Hematopoietic multipotent progenitor cell treated with erythropoietin and hydrocortisone succinate and interleukin-3 and kit ligand, for 8 days (in vitro differentiated cells): ENCODE results near the gene BAG5.

Experiments
- DNase-seq: peaks from one replicate; pipeline ENCODE4 v3.0.0-alpha.2; 2015

BAG5 gene

DNA sequence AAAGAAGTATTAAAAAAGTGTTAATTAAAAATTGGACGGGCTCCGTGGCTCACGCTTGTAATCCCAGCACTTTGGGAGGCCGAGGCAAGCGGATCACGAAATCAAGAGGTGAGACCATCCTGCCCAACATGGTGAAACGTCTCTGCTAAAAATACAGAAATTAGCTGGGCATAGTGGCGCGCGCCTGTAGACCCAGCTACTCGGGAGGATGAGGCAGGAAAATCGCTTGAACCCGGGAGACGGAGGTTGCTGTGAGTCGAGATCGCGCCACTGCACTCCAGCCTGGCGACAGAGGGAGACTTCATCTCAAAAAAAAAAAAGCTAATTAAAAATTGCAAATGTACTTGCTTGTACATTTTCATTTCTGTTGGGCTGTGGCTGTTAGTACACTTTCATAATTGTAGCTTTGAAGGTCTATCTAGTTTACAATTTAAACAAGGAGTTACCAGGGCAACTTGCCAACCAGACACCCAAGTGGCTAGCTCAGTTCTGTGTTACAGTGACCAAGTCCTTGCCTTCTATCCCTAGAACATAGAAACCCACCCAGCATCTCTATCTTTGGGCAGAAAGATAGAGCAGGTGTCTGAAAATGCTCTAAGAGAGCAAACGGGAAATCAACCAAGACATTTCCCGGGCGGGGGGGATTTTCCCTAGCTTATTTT, 1.5 kb upstream of the BAG5 start:
- DNase-seq, result peak; percentile 47

DNA sequence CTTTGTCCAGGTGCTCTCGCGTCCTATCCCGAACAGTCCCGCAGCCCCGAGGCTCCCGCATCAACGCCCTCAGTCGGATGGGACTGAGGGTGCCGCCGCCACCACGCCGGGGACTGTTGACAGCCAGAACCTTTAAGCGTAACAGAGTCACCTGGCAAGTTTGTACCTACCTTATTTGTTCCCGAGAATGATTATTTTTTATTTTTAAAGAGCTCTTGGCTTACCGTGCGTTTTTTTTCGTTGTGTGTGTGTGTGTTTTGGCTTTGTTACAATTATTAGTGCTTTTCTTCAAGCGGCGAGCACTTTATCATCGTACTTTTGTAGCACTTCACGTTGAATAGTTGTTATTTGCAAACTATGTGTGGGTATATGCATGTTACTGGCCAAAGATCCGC, 766 bp upstream of the BAG5 start:
- no peak for DNase-seq

DNA sequence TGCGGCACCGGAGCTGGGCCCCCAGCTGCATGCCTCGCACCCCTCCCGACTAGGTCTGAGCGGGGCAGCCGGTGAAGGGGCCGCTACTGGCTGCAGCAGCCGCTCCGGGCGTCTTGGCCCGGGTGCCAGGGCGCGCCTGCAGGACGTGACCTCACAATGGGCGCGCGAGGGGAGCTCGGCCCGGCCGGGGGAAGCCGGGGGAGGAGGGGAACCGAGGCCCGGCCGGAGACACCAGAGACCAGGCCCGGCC, 353 bp downstream of the BAG5 start:
- no peak for DNase-seq

DNA sequence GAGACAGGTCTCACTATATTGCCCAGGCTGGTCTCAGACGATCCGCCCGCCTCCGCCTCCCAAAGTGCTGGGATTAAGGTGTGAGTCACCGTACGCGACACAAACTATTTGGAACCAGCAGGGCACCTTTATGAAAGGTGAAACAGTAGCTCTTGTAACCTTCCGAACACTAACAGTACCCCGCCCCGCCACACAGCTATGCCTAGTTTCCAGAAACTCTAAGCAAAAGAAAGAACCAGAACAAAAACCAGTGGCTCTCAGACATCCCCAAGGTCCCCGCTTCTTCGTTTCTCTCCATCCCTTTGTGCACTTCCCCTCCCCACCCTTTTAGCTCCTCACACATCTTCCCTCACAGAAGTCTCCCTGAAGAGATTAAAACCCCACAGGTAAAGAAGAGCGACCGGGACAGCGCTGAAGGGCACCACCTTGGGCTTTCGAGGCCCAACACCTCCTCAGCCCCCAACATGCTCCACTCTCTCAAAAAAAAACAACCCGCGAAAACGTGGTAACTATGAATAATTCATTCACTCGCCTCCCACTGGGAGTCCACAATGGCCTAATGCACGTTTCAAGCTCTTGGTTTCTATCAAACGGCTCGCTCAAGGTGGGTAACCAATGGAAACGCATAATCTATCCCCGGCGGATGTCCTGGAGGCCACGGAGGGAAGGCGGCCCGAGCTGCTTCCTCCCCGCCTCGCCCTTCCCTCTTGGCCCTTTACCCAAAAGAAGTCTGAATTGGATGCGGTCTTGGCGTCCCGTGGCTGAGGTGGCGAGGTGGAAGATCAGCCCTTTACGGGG, 877 bp downstream of the BAG5 start:
- peak; percentile 73 for DNase-seq

DNA sequence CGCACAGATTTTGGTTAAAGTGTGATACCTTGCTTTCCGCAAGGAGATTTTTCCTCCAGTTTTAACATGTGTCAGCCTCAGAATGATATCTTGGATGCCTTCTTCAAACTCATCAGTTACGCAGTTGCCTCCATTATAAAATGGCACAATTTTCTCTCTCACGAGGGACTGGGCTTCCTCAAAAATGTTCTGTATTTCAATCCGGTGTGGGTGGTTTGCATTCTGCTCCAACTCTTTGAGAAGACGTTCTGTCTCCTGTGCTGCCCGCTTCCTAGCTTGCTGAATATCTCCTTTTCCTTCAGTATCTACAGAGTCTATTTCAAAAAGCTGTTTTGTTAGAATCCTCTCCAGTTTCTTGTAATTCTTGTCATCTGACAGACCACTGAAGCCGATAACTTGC, 1.8 kb downstream of the BAG5 start:
- no peak for DNase-seq

DNA sequence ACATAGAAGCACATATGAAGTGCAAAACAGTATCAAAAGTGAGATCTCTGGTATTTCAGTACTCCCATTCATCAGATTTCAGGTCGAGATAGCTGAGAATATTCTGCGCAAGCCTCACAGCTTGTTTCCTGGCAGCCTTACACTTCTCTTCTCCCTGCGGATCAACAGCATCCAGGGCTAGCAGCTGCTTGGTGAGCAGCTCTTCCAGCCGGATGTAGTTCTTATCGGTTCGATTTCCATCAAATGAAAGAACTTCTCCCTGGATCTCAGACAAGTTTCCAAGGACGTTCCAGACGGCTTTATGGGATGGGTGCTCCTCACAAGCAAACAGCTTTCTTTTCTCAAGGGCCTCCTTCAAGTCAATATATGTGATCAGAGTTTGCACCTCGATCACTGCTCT, 2.7 kb downstream of the BAG5 start:
- no peak for DNase-seq

DNA sequence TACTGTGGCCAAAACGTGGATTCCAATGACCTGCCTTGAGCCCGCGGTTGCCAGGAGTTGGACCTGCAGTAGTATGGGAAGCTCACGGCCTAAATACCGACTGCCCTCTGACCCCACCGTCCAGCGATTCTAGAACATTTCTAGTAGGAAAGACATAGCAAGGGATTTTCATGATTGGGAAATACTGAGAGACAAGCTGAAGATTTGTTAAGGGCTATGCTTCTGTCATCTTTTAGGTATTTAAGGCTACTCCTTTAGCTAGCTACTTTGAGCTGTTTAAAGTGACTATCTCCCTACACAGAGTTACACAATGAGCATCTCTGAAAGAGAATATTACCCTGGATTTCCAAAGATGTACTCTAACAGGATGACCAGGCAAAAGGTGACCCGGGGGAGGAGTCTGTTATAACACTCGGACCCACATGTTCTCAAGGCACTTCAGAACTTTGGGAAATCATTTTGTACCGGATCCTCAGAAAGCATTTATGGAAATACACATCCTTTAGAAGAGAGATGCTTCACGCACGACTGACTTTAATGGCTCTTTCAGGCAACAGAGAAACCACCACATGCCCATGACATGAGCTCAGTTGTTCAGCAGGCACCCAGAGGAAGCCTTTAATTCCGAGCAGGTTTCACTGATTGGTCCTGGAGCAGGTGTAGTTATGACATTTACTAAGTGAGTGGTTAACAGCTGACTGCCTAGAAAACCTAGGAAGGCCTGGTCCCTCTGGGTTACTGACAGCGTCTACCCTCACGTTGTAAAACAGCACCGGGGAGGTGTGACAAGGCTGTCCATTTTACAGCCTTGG, 4.2 kb downstream of the BAG5 start:
- DNase-seq, result no peak

DNA sequence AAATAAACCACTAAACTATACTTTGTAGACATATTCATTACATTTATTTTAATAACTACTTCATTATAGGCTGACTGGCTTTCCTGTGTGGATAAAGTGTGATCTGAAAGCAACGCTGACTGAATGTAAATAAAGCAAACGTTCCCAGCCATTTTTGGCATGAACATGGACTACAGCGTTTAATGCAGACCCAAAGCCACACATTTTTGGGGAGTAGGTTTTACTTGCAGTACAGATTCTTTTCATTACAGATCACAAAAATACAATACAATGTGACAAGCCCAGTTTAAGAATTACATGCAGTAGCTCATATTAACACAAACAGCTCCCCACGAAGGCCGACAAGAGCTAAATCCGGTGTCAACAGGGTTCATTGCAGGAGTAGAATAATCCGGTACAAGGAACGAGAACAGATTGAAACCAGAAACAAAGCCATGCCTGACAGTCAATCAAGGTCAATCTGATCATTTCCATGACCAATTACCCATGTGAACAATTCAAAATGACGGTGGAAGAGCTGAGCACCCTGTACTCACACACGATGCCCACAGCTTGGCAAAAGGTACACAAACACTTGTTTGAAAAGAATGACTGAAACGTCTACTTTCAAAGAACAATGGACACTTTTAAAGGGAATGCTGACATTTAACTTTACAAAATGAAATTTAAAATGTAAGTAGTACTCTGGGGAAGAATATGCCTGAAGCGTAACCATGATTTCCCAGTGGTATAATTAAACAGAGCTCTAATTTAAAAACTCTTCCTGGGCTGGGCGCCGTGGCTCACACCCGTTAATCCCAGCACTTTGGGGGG, 5.3 kb downstream of the BAG5 start:
- DNase-seq, result no peak

DNA sequence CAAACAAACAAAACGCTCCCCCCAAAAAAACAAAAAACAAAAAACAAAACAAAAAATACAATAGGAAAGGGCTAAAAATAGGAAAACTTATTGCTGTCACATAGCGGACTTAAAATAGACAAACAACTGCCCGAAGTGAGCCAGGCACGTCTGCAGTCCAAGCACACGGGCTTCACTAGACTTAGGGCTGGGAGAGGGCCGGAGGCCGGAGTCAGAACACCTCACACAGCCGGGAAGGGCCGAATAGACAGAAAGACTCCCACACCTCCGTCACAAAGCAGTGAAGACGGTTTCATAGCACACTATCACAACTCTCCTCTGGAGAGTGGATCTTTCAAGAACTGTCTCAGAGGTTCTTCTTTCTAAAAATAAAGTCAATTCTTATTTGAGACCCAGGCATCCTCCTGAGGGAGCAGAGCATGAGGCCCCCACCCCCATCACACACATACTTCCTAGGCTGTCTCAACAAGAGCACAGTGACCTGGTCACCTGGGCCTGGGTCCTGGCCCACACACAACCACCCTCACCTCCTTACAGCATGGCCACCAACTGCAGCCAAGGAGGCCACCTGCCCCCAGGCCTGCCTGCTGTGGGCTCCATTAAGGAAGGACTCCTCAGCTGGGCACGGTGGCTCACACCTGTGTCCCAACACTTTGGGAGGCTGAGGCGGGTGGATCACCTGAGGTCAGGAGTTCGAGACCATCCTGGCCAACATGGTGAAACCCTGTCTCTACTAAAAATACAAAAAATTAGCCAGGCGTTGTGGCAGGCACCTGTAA, 6.7 kb downstream of the BAG5 start:
- no peak for DNase-seq

DNA sequence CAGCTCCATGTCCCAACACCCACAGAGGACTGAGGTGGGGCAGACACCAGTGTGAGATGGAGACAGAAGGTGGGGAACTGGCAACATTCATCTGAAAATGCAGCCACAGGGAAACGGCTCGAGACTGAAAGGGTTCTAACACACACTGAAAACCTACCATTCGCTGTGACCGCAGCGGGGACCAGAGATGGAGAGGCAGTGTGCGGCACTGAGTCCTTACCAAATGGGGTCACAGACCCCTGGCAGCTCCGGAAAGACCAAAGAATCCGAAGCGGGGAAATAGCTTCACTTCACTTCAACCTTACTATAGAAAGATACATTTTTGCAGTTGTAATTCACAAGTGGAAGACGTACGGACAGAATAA, 9.6 kb downstream of the BAG5 start:
- DNase-seq, result no peak

DNA sequence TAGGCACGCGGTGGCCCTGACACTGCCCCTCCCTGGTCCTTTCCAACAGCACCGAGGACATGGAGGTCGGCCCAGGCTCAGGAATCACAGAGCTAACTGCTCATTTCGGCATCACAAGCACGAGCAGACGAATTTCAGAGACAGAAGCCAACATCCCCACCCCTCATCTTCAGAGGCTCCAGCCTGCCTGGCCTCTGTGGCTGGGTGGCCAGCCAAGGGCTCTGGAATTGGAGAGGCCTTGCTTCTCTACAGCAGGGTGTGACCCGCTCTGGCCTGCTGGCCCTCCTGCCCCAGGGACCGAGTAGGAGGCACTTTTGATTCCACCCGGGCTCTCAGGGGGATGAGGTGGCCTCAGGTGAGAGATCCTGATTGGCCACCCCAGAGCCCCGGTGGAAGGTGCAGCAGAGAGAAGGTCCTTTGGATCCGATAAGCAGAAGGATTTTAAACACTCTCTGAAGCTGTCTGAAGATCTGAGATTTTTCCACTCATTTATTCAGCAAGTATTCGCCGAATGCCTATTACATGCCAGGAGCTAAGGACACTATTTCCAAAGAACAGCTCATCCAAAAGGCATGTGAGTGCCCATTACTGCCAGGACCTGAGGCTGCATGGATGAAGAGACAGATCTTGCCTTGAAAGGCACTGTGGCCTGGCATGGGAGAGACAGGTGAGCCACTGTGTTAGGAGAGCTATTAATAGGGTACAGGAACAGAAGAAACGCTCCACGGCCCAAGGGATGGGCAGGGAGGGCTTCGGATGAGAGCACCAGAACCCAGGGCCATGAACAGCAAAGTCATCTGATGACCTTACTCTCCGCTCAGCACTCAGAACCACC, 10.2 kb downstream of the BAG5 start:
- DNase-seq, result no peak

DNA sequence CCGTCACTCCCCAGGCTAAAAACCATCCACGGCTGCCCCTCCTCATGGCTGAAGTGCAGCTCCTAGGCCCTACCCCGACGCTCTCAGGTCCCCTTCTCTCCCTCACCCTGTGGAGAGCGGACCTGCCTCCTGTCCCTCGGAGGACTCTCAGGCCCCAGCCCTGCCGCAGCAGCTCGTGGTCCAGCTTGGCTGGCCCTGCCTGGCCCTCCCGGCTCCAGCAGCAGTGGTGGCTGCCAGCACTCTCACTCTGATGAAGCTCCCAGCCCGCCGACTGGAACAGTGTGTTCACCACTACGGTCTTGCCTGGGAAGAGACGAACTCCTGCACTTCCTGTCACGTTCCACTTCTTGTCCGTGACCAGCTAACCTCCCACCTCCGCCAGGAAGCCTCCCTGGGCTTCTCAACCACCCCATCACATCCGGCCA, 11.1 kb downstream of the BAG5 start:
- DNase-seq, result no peak

DNA sequence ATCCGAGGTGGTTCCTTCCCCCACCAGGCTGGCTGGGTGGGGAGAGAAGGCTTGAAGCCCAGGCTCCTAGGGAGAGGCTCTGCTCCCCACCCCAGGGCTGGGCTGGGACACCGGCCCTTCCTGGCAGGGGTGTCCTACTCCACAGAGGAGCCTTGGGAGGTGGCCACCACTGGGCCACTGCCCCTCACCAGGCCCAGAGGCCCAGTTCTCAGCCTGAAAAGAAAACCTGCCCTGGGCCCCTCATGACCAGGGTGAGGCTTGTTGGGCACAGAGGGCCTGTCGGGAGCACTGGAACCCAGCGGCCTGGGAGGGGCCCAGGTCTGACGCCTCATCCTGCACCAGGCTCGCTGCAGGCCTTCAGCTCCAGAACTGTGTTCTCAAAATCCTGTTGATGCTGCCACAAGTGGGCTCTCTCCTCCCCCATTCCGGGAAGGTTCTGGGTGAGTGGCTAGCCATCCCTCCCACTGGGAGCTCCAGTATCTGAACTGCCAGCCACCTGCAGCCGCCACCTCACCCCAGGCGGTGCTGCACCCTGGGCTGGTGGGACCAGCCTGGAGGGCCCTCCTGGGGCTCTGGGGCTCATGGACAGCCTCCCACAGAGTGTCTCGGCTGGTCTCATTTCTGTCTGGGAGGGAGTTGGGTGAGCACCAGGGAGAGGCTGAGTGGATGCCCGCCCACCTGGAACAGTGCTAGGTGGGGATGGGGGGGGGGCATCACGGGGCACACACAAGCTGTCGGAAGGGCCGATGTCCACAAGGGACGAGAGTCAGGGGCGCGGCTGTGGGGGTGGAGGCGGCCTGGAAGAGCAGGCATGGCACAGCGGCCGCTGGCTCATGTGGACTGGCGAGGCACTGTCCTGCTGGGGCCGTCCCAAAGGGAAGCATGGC, 11.8 kb downstream of the BAG5 start:
- DNase-seq, result no peak

DNA sequence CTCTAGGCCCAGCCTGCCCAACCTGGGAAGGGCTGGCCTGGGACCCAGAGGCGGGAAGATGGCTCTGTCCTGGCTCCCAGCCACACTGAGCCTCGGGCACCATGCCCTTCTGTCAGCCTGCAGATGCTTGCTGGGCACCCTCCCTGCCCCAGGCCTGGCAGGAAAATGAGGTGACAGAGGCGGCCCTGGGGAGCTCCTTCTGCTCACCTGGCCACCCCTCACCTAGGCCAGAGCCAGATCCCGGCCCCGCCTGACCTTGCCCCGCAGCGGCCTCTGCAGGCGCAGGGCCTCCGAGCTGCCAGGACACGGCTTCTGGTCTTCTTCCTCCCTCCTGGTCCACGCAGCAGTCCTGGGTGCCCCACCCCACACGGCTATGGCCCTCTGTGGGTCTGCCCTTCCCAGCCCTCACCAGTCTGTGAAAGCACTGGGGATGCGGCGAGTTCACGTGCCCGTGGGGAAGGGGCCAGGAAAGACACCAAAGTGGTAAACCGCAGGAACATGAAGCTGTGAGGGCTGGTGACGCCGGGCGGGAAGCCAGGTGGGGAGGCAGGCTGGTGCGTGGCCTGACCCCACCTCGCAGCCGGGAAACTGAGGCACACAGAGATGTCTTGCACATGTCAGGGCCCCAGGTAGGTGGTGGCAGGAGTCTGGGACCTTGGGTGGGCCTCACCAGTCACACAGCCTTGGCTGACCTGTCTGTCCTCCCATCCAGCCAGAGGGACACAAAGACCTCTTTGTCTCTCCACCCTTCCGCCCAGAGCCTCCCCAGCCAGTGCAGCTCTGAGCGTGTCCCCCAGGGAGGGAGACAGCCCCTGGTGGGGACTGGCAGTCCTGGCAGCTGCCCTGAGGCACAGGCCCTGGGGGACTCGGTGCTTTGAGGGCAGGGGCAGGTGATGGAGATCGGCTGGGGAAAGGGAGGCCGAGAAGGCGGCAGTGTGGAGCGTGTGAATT, 12.8 kb downstream of the BAG5 start:
- no peak for DNase-seq

DNA sequence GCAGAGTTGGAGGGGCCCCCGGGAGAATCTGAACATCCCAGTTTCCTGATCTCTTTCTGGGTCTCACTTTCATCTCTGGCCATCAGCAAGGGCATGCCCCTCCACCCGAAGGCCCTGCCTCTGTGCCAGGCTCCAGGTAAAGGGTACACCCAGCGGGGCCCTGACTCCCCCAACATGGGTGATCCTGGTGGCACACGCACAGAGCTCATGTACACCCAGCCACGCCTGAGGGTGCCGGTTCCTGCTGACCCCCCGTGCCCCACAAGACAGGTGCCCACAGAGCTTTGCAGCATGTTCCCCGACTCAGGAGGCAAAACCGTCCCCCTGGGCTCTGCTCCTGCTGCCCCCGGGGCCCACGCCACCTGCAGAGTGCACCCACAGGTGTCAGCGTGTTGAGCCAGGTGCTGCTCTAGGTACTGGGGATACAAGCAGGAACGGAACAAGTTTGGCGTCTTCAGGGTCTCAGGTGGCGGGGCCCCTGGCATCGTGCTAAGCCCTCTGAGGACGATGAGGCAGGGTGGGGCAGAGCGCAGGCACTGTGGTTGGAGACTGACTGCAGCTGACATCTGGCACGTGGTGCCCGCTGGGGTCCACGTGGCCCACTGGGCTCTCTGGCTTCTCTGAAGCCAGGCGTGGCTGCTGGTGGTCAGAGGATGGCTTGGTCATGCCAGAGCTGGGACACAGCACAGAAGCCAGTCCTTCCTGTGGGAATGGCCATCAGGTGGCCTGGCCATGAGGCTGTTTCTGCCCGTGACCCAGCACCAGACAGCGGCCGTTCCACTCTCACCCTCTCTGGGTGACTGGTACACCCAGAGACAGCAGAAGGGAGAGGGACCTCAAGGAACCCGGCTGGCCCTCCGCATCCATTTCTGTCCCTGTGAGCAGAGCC, 13.8 kb downstream of the BAG5 start:
- DNase-seq, result no peak

DNA sequence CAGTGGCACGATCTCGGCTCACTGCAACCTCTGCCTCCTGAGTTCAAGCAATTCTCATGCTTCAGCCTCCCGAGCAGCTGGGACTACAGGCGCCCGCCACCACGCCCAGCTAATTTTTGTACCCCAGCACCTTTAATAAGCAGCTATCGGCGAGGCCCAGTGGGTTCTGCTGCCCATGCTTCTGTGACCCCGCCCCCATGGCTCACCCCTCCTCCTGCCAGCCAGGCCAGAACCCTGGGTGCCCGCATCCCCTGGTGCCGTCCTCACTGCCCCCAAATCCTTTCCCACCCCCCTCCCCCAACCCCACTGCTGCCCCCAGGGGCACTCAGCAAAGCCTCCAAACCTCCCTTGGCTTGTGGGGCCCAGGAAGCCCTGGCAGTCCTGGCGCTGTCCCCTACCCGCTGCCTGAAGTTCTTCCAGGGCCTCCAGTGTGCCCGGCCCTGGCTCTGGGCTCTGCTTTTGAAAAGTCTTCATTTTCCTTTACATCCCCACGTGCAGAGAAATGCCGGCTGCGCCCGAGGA, 14.5 kb downstream of the BAG5 start:
- no peak for DNase-seq

DNA sequence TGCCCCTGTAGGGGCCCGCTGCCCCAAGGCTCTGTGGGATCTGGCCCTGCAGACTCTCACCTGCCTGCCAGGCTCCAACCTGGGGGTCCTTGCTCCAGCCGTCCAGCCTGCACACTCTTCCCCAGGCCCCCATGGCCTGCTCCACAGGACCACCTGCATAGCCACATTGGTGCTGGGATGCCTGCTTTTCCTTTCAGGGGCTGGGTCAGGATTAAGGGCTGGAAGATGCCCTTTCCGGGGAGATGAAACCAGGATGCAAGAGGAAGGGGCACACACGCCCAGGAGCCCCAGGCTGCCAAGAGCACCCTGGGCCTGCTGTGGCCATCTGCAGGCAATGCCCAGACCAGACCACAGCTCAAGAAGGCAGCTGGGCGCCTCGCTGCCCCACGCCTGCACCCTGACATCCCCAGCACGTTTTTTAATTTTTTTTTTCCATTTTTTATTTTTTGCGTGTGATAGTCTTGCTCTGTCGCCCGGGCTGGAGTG, 15.0 kb downstream of the BAG5 start:
- no peak for DNase-seq
